ENCODE measurements around the gene TASOR. TPM values are rescaled to one million over a fixed set of nuclear protein-coding genes. Genes with fewer than 3 reads are reported as not detected.

Gene TASOR
- total RNA-seq (2022; extraction: Qiagen RNA extraction; ENCODE audit: low read depth): 10.2 to 24.5 TPM (median 22.0 TPM) in 5 replicates

GRCh38 chr3:56683122-56683817 lies at the start of gene TASOR:
TASOR (minus strand) TSS chr3:56683265; CDS start chr3:56683006, 259 bp downstream.

Other genes starting within 250 kb of the TASOR start
- gene ERC2, start 214.8 kb downstream of the TASOR start, total RNA-seq (2022; extraction: Qiagen RNA extraction; ENCODE audit: low read depth): 0.23 TPM in 1 of 5 replicates, not detected in the others
- gene CCDC66, start 126.1 kb downstream of the TASOR start, total RNA-seq (2022; extraction: Qiagen RNA extraction; ENCODE audit: low read depth): 4.8 to 7.7 TPM (median 6.2 TPM) in 5 replicates
- 6.1 to 8.6 TPM (median 7.9 TPM) in 5 replicates for gene ARHGEF3, start 118.7 kb upstream of the TASOR start, total RNA-seq (2022; extraction: Qiagen RNA extraction; ENCODE audit: low read depth)

All from A549 treated with RU486 at 1 μM for 4 hours (cell line).